Fibroblast of gingiva (primary cell): Measurements from ENCODE around the gene DYNC1LI1.
A peak's percentile ranks its signal among the peaks of the same experiment; 100 is the strongest.

Experiments used
- DNase-seq: peaks from one replicate; pipeline ENCODE4 v3.0.0-alpha.2; 2011; ENCODE audit warnings: low read depth

Gene DYNC1LI1

DNA sequence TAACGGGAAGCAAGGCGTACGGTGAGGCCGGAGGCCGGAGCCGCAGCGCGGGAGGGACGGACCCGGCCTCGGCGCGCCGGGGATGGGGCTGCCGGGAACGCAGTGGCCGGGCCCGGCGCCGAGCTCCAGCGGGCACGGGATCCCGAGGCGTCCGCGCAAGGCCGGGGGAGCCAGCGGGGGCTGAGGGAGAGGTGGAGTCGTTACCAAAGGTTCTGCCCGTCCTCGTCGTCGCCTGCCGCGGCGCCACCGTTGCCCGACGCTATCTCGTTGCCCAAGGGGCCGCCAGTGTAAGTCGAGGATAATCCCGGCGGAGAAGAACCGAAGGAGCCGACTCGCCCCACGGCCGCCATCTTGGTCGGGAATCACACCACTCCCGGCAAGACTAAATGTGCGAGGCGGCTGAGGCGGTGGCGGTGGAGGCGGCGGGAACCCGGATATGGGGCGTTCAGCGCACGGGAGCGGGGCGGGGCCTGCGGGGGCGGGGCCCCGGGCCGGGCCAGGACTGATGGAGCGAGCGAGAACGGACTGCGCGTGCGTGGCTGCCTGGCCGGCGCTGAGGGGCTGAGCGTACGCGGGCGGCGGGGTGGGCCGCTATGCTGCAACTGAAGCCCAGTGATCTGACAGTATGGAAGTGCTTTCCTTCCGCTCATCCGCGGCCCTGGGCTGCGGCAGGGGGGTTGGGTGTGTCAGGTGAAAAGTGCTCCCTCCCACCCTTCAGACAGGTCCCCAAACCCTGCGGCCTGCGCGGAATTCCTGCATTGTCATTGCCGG is at the start of gene DYNC1LI1:
TSS of gene DYNC1LI1 (minus strand) at position 438 of the 771 bp plus-strand sequence. CDS start at position 350, 88 bp downstream.
- DNase-seq, result peak; percentile 90

DNA sequence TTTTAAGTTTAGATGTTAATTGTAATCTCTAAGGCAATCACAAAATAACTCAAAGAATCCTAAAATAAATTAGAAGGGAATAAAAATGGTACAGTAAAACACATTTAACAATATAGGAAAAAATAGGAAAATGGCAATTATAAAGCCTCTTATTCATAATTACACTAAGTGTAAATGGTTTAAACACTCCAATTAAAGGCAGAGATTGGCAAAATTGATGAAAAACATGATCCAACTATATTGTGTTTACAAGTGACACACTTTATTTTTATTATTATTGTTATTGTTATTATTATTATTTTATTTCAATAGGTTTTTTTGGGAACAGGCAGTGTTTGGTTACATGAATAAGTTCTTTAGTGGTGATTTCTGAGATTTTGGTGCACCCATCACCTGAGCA is 48.7 kb upstream of the DYNC1LI1 start:
- no peak for DNase-seq

DNA sequence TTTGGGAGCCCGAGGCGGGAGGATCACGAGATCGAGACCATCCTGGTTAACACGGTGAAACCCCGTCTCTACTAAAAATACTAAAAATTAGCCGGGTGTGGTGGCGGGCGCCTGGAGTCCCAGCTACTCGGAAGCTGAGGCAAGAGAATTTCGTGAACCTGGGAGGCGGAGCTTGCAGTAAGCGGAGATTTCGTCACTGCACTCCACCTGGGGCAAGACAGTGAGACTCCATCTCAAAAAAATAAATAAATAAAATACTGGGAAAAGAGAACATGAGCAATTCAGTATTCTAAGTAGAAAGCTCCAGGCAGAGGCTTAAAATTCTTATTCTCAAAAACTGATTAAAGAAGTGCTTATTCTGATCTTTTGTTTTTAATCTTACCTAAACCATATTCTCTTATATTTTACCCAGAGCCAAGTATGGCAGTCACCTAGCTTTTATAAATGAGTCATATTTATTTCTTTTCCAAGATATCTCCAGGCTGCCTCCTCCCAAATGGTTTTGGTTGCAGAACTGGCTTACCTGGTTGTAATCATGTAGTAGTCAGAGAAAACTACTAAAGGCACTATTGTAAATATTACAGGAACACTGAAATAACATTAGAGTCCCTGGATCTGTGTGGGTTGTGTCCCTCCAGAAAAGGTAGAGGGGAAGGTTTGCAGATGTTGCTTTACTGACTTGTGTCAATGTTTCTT is 45.8 kb upstream of the DYNC1LI1 start:
- no peak for DNase-seq

DNA sequence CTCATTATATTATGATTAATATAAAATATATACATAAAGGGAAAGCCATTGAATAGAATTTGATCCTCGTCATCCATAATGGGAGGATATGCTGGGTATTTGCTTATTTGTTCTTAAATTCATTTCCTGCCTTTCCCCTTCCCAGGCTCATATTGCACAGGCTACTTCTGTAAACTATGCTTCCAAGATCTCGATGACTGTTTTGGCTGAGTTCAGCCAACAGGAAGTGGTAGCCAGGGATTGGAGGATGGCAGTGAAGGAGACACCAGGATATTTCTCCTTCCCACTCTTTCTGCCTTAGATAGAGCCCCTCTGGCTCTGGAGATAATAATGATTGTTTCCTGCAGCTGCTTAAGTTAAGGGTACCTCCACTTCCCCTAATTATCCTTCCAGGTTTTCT is 44.3 kb upstream of the DYNC1LI1 start:
- peak; percentile 57 for DNase-seq

DNA sequence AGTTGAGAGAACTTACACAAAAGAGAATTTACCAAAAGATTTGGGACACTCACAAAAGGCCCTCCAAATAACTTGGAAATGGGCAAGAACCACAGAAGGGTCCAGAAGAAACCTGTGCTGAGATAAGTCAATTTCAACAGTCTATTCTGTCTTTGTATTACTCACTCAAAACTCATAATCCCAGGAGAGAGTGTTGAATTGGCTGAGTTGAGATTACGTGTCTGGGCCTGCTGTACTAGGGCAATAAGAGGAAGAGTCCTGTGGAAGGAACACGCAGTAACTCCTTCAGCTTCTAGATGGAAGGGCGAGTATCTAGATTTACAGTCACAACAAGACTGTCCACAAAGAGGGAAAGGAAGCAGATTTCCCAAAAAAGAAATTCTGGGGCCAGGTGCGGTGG is 42.5 kb upstream of the DYNC1LI1 start:
- no peak for DNase-seq

DNA sequence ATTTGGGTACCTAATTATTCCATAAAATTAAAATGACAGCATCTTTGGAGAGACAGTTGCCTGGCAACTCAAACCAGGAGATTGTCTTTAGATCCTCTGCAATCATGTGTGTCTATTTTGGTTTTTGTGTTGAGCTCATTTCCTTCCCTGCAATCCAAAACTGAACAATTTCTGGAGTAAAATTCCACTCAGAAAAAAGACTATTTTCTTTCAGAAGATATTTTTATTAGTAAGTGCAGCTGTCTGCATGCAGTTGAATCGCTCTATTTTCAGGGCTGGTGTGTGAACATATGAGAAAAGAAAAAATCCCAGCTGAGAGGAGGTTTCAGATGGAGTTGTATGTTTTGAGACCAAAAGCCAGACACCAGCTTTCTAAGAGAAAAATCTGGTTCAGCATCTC is 41.9 kb upstream of the DYNC1LI1 start:
- no peak for DNase-seq

DNA sequence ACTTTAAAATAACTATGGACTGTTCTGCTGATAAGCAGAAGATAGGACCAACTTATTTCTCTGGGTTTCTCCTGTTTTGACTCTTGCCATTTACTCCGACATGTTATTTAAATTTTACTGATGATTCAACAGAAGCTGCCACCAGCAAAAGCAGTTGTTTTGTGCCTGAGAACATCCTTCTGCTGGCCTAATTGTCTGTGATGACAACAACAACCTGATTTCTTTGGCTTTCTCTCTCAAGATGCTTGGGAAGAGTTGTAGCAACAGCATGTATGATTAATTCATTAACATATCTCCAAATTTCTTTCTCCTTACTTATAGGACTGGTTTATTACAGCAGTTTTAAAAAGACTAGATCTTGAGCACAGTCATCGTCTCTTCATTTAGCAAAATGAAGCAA is 36.9 kb upstream of the DYNC1LI1 start:
- no peak for DNase-seq

DNA sequence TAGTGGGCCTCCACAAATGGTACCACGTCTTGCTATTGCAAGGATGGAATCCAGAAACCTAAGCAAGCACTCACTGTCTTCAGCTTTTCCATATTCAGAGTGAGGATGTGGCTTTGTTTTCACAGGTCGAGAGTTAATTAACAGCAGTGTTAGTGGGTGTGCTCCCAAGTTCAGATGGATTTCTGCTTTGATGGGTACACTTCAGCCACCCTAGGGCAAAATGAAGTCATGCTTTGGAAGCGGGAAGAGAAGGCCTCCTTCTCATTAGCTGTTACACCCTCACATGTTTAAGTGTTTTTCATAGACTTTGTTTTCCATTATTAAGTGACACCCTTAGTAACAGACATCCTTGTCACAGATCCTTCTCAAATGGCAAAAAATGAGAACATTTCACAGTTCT is 36.3 kb upstream of the DYNC1LI1 start:
- DNase-seq, result no peak

DNA sequence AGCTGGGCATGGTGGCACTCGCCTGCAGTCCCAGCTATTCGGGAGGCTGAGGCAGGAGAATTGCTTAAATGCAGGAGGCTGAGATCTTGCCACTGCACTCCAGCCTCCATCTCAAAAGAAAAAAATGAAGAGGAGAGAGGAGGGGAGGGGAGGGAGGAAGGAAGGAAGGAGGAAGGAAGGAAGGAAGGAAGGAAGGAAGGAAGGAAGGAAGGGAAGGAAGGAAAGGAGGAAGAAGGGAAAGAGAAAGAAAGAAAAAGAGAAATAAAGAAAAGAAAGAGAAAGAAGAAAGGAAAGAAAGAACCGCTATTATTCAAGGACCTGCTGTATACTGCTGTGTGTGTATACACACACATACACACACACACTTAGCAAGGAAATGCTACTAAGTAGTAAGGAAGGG is 35.6 kb upstream of the DYNC1LI1 start:
- no peak for DNase-seq

DNA sequence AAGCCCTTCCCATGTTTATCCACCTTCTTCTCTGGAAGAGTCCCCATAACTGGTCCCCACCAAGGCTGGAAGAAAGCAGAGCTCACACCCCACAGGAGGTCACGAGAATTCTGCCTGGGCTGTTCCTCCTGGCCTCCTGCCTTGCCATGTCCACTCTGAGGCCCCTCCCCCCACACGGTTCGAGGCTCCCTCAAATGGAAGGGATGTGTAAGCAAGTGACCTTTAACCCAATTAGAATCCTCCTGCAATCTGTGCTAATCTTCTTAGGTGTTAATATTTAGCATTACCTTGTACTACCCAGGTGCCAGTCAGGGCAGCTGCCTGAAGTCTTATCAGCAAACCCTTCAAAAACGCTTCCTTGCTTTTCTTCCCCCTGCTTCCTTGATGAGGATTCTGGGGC is 32.4 kb upstream of the DYNC1LI1 start:
- DNase-seq, result no peak

DNA sequence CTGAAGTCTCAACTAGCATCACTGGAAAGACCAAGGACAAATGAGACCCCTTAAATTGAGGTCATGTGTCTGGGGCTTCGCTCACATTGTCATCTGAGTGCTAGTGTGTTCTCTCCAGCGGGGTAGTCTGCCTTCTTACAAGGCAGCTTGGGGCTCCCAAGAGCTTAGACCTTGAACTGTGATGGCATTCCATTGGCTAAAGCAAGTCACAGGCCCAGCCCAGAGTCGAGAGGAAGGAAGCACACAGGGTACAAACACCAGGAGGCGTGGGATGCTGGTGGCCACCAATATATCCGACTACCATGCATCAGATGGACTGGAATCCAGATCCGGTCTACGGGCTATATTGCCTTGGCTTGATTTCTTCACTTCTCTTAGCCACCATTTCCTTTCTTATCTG is 31.5 kb upstream of the DYNC1LI1 start:
- DNase-seq, result no peak

DNA sequence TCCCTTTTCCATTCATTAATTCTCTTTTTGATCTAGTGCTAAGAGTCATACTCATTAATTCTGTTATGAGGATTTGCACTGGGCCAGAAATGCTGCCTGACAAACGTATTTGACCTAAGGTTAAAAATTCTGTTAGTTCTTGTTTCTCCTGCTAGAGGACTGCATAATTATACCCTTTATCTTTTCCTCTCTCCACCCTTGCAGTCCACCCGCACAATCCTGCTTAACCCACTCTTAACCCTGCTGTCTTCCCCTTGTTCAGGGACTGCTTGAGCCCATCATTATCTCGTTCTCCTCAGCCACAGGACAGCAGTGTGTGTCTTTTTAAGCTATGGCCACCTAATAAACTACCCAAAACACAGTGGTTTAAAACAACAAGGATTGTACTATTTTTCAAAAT is 31.1 kb upstream of the DYNC1LI1 start:
- DNase-seq, result no peak

DNA sequence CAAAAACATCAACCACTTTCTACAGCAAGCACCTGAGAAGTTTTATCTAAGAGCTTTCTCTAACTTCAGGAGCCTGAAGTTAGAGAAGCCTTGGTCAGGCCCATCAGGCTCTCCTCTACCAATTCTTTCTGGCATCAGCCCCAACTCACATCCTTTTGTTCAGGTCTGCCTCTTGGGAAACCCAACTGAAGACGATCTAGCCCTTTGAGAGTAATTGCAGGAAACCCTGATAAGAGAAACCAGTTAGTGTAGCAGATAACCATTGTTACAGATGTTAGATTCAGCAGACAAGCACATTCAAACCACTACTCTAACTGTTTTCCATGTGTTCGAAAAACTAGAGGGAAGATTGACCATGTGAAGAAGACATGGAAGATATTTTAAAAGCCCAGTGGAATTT is 27.0 kb upstream of the DYNC1LI1 start:
- no peak for DNase-seq

DNA sequence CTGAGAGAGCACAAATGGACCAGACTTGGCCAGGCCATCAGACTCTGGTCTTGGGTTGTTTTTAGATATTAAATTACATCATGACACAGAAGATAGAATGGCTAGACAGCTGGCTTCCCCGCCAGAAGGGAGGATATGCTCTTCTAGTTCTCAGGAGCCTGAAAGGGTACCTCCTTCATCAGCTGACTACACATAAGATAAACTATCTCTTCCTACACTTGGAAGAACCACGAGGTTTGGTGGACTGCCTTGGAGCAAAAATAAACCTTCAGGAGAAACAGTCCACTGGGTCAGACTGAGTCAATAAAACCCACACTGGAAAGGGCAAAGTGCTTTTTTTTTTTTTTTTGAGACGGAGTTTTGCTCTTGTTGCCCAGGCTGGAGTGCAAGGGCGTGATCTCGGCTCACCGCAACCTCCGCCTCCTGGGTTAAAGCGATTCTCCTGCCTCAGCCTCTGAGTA is 26.3 kb upstream of the DYNC1LI1 start:
- DNase-seq, result no peak

DNA sequence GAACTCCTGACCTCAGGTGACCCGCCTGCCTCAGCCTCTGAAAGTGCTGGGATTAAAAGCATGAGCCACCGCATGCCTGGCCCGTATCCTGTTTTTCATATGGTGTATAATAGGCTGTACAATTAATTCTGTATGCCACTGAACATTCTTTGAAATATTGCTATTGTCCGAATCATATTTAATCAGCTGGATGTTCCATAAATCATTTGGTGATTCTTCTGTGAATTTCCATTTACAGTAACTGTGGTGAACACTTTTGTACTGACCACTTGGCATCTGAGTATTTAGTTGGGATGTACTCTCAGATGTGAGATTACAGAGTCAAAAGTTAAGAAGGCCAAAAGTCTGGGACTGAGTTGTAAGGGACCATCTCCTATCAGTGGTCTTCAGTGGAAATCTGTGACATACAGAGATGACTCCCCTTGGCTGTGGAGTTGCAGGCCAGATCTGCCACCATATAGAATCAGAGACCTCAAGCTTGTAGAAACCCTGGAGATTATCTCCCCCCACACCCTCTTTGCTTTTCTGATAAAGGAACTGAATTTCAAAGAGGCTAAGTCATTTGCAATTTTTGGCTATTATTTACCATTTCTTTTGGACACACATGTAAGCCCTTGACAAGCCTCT is 25.7 kb upstream of the DYNC1LI1 start:
- no peak for DNase-seq

DNA sequence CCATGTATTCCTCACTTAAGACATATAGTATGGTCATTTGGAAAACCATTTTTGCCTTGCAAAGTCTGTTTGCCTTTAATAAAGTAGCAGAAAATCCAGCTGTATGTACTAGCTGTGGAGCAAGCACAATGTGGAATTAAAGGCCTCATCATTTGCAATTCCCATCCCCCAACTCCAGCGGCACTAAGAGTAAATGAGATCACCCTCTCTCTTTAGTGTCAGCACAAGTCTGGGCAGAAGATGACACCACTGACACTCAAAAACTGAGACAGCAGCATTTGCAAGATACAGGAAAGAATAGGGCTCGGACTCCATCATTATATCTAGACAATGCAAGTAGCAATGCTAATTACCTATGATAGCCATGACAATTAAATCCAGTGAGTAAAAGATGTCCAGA is 24.7 kb upstream of the DYNC1LI1 start:
- no peak for DNase-seq

DNA sequence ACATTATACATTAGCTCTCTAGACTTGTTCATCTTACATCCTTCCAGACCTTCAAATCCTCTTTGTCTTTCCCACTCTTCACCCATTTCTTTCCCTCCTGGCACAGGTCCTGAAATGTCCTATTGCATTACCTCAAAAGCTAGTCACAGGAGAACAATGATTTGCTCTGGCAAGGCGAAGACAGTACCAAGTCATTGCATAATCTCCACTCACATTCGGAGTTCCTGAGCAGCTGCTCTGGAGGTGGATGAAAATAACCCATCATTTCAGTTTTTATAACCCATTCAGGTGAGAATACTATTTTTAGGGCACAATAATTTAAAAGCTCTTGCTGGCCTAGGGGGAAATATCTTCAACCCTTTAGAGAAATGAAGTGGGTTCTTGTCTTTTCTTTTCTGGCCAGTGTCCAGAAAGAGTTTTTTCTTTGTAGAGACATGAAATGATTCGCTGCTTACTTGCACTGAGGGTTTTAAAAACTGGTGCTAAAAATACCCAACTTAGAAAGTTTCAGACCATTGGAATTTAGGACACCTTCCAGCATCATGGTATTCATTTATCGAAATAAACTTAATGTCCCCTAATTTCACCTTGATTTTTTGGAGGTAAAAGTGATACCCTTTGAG is 23.4 kb upstream of the DYNC1LI1 start:
- DNase-seq, result peak; percentile 5

DNA sequence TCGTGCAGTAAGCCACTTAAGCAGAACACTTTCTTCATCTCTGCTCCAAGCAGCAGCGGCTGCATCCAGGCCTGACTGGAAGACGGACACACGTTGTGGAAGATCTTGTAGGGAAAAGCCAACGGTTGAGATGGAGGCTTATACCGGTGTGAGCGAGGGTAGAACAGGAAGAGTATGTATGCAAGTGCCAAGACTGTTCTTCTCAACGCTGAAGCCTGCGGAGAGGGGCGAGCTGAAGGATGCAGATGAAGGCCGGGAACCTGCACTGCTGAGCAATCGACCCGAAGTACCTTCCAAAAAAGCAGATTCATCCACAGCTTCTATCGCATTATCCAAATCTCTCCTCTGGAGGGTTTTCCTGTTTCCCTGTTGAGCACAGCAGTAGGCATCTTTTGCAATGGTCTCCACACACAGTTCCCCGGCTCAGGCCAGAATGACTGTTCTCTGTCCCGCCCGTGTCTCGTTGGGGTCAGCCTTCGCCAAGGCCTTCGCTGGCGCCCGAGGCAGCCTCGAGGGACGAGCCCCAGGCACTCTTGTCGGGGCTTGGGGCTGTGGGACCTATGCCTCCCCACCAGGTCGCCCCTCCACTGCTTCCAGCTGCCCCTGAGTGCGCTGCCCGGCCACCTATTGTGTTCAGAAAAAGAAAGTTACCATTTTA is 22.2 kb upstream of the DYNC1LI1 start:
- DNase-seq, result no peak

DNA sequence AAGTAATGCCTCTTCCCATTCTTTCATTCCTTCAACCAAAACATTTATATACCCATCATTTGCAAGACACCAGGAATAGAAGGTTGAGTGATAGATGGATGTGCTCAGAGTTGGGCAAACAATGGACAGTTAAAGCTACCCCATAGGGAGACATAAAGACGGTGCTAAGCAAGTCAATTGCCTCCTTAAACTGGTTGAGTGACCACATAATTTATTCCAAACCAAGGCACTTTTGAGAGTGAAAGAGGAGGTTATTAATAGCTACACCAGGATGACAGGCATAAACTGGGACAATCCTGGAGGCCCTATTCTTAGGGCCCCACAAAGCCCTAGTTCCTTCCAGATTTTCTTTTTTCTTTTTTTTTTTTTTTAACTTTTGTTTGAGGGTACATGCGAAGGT is 21.4 kb upstream of the DYNC1LI1 start:
- no peak for DNase-seq

DNA sequence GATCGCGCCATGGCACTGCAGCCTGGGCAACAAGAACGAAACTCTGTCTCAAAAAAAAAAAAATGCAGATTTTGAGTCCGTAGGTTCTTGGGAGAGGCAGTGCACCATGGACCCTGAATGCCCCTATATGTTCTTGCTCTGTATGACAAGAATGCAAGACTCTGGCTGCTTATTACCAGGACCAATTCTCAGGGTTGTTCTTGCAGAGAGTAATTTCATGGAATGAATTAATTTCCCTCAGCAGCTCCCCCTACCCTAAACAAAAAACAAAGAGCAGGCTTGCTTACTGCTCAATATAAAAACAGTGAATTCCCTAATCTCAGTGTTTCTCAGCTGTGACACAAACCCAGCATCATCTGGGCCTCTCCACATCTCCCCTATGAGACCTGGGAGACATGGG is 20.5 kb upstream of the DYNC1LI1 start:
- no peak for DNase-seq

DNA sequence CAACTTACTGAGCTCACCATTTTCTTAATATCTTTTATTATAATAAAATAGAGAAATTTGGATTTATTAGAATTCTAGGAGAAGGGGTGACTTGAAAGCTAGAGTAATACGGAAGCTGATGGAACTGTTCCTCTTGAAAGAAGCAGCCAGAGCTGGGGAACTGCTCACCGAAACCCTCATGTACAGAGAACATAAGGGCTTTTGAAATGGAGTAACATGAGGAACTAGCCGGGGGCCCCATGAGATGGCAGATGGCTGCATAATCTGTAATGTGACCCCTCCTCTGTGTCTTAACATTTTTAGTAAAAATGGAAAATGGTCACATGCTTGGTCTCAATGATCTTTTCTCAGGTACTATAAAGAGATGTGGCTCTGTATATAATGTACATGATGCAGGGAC is 15.7 kb upstream of the DYNC1LI1 start:
- no peak for DNase-seq

DNA sequence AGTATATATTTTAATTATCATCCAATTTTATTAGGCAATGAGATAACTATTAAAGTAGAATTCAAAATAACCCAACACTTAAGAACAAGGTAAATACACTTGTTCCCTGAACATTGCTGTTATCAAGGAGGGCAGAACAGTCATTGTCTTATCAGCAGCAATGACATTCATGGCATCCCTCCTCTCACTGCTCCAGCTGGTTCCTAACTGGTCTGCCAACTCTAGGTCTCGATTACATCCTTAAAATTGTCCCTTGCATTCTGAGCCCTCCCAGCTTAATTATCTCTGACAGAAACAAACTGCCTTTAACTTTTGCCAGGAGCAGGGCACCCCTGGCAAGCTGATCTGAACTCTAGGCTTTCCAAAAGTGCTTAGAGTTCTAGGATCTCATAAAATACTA is 14.0 kb upstream of the DYNC1LI1 start:
- DNase-seq, result no peak
